ACC112 (cell line): ENCODE measurements around the gene SOX9.
"Not testable (repeated sequence)": the region's sequence is repeated elsewhere in the genome, so short reads cannot be mapped to it uniquely, and the experiment has no call there.

Experiments used
- H2AFZ ChIP-seq: fragments of 200-600 bp; sonication (generic); one replicate; pipeline ENCODE4 v1.6.0; 2017; ENCODE audit warnings: antibody characterized with exemption, low read length; ENCODE audit not compliant: unreplicated experiment
- H3K27ac ChIP-seq: fragments of 200-600 bp; sonication (generic); 2 replicates; pipeline ENCODE4 v1.5.1; 2014; ENCODE audit warnings: low read depth, mild to moderate bottlenecking, antibody characterized with exemption, low read length, moderate library complexity
- H3K27me3 ChIP-seq: fragments of 200-600 bp; sonication (generic); 2 replicates; pipeline ENCODE4 v1.6.1; 2014; ENCODE audit warnings: mild to moderate bottlenecking, antibody characterized with exemption, low read length, moderate library complexity, mixed read lengths; ENCODE audit not compliant: insufficient read depth
- H3K36me3 ChIP-seq: fragments of 200-600 bp; sonication (generic); 2 replicates; pipeline ENCODE4 v1.6.1; 2016; ENCODE audit warnings: mild to moderate bottlenecking, antibody characterized with exemption, low read length, moderate library complexity, mixed read lengths; ENCODE audit not compliant: insufficient read depth
- H3K4me1 ChIP-seq: fragments of 200-600 bp; sonication (generic); one replicate; pipeline ENCODE4 v1.6.1; 2016; ENCODE audit warnings: low read length, mixed read lengths; ENCODE audit not compliant: insufficient read depth, unreplicated experiment, control insufficient read depth
- H3K4me3 ChIP-seq: fragments of 200-600 bp; sonication (generic); 2 replicates; pipeline ENCODE4 v1.5.1; 2014; ENCODE audit warnings: mild to moderate bottlenecking, low read depth, low read length
- H3K79me2 ChIP-seq: fragments of 200-600 bp; sonication (generic); one replicate; pipeline ENCODE4 v1.6.0; 2016; ENCODE audit warnings: low read length; ENCODE audit not compliant: control insufficient read depth, unreplicated experiment, insufficient read depth

SOX9 gene

GRCh38 chr17:72128039-72128438, 7.2 kb downstream of the SOX9 start:
- peaks cover 16% of the 10 kb centered on the region for H3K4me1 ChIP-seq
- no peaks in the 10 kb centered on the region for H3K27me3 ChIP-seq
- H3K27ac ChIP-seq: no peak overlapping the region
- no peak overlapping the region for H2AFZ ChIP-seq
- no peak overlapping the region for H3K4me3 ChIP-seq
- no peaks in the 10 kb centered on the region for H3K36me3 ChIP-seq
- no peaks in the 10 kb centered on the region for H3K79me2 ChIP-seq

- peak overlapping the region; percentile 28 for H3K4me3 ChIP-seq
- no peaks in the 10 kb centered on the region for H3K79me2 ChIP-seq
- peaks cover 39% of the 10 kb centered on the region for H3K4me1 ChIP-seq
- H2AFZ ChIP-seq: no peak overlapping the region
- no peaks in the 10 kb centered on the region for H3K27me3 ChIP-seq
- H3K36me3 ChIP-seq: no peaks in the 10 kb centered on the region
- H3K27ac ChIP-seq: 0 out of 2 replicates have a peak overlapping the region, but pooled peaks have one; percentile 1
Measured at GRCh38 chr17:72134608-72135394, 14.0 kb downstream of the SOX9 start.

GRCh38 chr17:72135546-72136325, 14.9 kb downstream of the SOX9 start:
- no peak overlapping the region for H3K27ac ChIP-seq

GRCh38 chr17:72136692-72137091, 15.9 kb downstream of the SOX9 start:
- Histone ChIP-seq H3K27me3 (no peaks in the 10 kb centered on the region), H3K4me3 (peak overlapping the region; percentile 42), H3K27ac (no peak overlapping the region), H3K79me2 (no peaks in the 10 kb centered on the region), H2AFZ (no peak overlapping the region), H3K4me1 (peaks cover 39% of the 10 kb centered on the region), H3K36me3 (no peaks in the 10 kb centered on the region)

More at GRCh38 chr17:72135546-72136325, 14.9 kb downstream of the SOX9 start:
- no peak overlapping the region for H3K4me3 ChIP-seq
- H2AFZ ChIP-seq: no peak overlapping the region
- H3K4me1 ChIP-seq: peaks cover 39% of the 10 kb centered on the region
- no peaks in the 10 kb centered on the region for H3K27me3 ChIP-seq
- H3K36me3 ChIP-seq: no peaks in the 10 kb centered on the region
- no peaks in the 10 kb centered on the region for H3K79me2 ChIP-seq

- Histone ChIP-seq H3K4me1 (peaks cover 39% of the 10 kb centered on the region), H3K36me3 (no peaks in the 10 kb centered on the region), H3K79me2 (no peaks in the 10 kb centered on the region), H3K27me3 (no peaks in the 10 kb centered on the region), H2AFZ (no peak overlapping the region), H3K4me3 (no peak overlapping the region), H3K27ac (no peak overlapping the region)
Measured at GRCh38 chr17:72137161-72137560, 16.3 kb downstream of the SOX9 start.

- Histone ChIP-seq H3K27me3 (peaks cover 2% of the 10 kb centered on the region; the same call in 1 of the 2 replicates), H3K79me2 (no peaks in the 10 kb centered on the region), H3K4me3 (no peak overlapping the region), H3K27ac (no peak overlapping the region), H2AFZ (no peak overlapping the region), H3K36me3 (no peaks in the 10 kb centered on the region), H3K4me1 (peaks cover 39% of the 10 kb centered on the region)
Measured at GRCh38 chr17:72139212-72139611, 18.4 kb downstream of the SOX9 start.

- Histone ChIP-seq H2AFZ (no peak overlapping the region), H3K27ac (no peak overlapping the region), H3K4me1 (peaks cover 21% of the 10 kb centered on the region), H3K79me2 (no peaks in the 10 kb centered on the region), H3K36me3 (no peaks in the 10 kb centered on the region), H3K27me3 (peaks cover 22% of the 10 kb centered on the region), H3K4me3 (no peak overlapping the region)
Measured at GRCh38 chr17:72141336-72141735, 20.5 kb downstream of the SOX9 start.

GRCh38 chr17:72142097-72142496, 21.3 kb downstream of the SOX9 start:
- H3K27ac ChIP-seq: not testable (repeated sequence)

GRCh38 chr17:72142614-72143013, 21.8 kb downstream of the SOX9 start:
- Histone ChIP-seq H3K36me3 (no peaks in the 10 kb centered on the region), H3K27ac (no peak overlapping the region), H3K27me3 (peaks cover 29% of the 10 kb centered on the region), H3K79me2 (no peaks in the 10 kb centered on the region), H2AFZ (no peak overlapping the region), H3K4me3 (no peak overlapping the region), H3K4me1 (peaks cover 9% of the 10 kb centered on the region)

More at GRCh38 chr17:72142097-72142496, 21.3 kb downstream of the SOX9 start:
- not testable (repeated sequence) for H2AFZ ChIP-seq, H3K79me2 ChIP-seq, H3K4me3 ChIP-seq, H3K36me3 ChIP-seq
- Histone ChIP-seq H3K27me3 (peaks cover 26% of the 10 kb centered on the region), H3K4me1 (peaks cover 14% of the 10 kb centered on the region)

GRCh38 chr17:72143245-72143644, 22.4 kb downstream of the SOX9 start:
- Histone ChIP-seq H3K27me3 (peaks cover 29% of the 10 kb centered on the region), H3K79me2 (no peaks in the 10 kb centered on the region)

More at GRCh38 chr17:72143245-72143644, 22.4 kb downstream of the SOX9 start:
- H3K27ac ChIP-seq: no peak overlapping the region
- peaks cover 7% of the 10 kb centered on the region for H3K4me1 ChIP-seq
- H3K4me3 ChIP-seq: no peak overlapping the region
- no peak overlapping the region for H2AFZ ChIP-seq
- H3K36me3 ChIP-seq: no peaks in the 10 kb centered on the region
